ENCODE data around the gene PKNOX1.
"Not testable (repeated sequence)": the region's sequence is repeated elsewhere in the genome, so short reads cannot be mapped to it uniquely, and the experiment has no call there.

Gene PKNOX1

DNA sequence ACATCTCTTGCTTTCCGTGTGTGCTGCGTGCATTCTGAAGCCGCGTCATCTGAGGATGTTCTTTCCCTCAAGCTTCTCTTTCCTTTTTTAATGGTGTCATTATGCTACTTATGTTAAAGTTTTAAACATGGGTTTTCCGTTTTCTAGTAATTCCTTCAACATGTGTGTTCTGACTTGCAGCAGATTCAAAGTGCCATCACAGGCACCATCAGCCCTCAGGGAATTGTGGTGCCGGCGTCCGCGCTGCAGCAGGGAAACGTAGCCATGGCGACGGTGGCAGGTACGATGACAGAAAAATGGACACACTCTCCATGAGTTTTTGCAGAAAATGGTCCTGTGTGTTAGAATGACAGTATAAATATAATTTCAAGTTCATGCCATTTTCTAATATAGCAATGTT lies 42.4 kb downstream of the PKNOX1 start:
- no peak for DNase-seq (ENCODE audit: low read depth in 1 of 2, low spot score in 1 of 2)

DNA sequence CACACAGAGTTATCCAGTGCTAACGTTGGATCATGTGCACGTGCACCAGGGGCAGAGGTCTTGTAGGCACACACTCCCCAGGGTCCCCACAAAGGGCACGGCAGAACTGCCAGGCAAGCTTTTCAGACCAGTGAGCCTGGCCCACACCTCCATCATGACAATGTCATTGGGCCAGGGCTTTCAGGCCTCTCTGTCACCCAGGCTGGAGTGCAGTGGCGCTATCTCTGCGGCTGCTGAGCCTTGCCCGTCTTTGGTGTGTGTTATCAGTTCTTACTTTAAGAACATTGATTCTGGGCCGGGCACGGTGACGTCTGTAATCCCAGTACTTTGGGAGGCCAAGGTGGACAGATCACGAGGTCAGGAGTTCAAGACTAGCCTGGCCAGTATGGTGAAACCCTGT lies 44.2 kb downstream of the PKNOX1 start:
- DNase-seq (ENCODE audit: low read depth in 1 of 2, low spot score in 1 of 2) = no peak

DNA sequence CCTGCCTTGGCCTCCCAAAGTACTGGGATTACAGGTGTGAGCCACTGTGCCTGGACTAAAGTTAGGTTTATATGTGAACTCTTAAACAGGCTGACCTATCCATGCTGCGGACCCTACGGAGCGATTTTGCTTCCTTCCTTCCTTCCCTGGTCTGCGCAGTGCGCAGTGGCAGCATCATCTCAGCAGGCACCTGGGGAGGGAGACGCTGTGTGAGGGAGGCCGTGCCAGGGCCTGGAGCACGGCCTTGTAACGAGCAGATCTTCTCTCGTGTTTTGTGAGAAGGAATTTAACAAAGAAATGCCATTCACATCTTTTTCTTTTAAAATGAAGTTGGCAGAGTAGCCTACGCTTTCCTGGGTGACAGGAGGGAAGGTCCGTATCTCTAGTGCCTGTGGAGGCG lies 45.8 kb downstream of the PKNOX1 start:
- DNase-seq (ENCODE audit: low read depth in 1 of 2, low spot score in 1 of 2) = no peak

DNA sequence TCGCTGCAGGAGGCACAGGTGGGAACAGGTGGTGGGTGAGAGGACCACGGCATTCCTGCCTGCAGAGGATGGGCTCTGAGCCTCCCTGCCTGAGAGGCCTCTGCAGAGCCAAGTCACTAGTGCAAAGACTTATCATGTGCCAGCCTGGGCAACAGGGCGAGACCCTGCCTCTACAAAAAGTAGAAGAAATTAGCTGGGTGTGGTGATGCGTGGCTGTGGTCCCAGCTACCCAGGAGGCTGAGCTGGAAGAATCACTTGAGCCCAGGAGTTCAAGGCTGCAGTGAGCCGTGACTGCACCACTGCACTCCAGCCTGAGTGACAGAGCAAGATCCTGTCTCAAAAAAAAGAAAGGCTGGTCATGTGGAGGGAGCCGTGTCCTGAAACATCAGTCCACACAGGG lies 46.4 kb downstream of the PKNOX1 start:
- DNase-seq (ENCODE audit: low read depth in 1 of 2, low spot score in 1 of 2) = no peak

DNA sequence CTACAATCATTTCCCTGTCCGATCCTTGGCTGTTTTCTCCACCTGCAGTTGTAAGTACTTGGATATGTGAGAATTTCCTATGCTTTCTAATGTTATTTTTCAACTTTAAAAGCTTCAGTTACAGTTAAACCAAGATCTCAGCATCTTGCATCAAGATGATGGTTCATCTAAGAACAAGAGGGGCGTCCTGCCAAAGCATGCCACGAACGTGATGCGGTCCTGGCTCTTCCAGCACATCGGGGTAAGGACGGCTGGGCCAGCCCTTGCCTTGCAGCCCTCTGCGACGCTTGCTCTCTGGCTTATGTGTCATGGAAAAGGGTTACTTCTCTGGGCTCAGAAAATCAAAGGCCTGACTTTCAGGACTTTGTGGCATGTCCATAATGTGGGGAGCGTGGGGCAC lies 46.8 kb downstream of the PKNOX1 start:
- DNase-seq (ENCODE audit: low read depth in 1 of 2, low spot score in 1 of 2) = no peak

DNA sequence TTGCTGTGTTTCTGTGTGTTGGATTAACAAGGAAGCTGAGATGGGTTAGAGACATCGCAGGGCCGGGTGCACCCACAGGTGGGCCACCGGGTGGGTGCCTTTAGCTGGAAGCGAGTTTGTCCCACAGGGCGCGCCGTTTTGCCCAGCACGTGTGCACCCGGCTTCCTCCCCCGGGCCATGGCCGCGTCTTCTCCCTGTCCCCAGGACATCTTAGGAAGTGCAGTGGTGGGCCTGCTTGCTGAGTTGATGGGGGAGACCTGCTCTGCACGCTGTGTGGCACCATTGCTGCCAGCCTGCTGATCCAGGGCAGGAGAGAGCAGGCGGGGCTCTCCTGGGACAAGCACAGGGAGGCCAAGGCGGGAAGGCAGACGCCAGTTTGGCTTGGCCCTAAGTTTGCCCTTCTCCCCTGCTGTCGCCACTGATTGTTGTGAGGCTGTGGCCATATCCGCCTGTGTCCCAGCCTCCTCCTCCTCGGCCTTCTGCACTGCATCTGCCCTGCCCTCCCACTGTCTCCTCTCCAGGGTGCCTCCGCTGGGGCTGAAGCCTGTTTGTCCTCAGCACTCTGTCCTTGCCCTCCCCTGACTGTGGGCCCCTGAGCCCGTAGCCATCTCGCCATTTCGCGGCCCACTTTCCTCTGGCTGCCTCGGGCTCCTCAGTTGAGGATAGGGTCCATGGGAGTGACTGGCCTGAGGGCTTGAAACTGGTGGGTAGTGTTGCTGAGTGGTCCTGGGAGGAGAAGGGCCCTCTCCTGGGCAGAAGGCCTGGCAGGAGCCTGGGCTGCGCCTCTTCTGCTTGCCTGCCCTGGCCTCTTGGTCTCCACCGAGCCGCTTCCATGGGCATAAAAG lies 47.6 kb downstream of the PKNOX1 start:
- DNase-seq (ENCODE audit: low read depth in 1 of 2, low spot score in 1 of 2) = no peak

DNA sequence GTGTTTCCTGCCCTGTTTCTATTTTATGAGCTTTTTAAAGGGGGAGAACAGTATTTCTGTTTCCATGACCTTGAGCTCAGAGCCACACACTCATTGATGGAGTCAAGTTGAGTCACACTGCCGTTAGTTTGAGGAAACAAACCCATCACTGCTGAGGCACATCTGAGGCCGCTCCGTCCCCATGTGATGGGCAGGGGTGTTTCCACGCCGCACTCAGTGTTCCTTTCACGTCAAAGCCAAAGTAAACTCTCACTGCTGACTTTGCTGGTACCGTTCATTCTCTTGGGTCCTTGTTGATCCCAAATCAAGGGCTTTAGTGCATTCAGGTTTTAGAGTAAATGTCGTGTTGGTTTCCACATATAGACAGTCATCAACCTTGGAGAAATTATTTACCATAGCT lies 48.8 kb downstream of the PKNOX1 start:
- DNase-seq (ENCODE audit: low read depth in 1 of 2, low spot score in 1 of 2) = no peak

DNA sequence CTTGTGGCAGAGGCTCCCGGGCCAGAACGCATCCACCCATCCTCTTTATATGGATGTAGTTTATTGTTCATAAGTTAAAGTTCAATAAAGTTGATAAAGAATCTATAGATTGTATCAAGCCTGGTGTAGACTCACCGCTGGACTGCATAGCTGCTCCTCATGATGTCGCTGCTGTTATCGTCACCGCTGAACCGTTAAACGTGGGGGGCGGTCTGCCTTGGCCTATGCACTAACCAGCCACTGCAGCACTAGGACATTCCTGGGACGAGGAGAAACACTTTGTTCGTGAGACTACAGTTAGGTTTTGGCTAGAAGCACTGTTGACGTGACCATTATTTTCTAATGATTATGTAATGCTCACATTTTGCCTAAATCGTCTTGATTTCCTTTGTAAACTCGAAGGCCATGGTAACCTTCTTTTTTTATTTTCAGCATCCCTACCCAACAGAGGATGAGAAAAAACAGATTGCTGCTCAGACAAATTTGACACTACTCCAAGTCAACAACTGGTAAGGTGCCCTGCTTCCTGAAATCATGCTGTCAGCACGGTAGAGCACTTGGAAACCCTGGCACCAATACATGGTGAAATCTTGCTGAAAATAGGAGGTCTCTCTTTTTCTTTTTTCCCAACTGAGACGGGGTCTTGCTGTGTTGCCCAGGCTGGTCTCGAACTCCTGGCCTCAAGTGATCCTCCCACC lies 50.2 kb downstream of the PKNOX1 start:
- no peak for DNase-seq (ENCODE audit: low read depth in 1 of 2, low spot score in 1 of 2)

DNA sequence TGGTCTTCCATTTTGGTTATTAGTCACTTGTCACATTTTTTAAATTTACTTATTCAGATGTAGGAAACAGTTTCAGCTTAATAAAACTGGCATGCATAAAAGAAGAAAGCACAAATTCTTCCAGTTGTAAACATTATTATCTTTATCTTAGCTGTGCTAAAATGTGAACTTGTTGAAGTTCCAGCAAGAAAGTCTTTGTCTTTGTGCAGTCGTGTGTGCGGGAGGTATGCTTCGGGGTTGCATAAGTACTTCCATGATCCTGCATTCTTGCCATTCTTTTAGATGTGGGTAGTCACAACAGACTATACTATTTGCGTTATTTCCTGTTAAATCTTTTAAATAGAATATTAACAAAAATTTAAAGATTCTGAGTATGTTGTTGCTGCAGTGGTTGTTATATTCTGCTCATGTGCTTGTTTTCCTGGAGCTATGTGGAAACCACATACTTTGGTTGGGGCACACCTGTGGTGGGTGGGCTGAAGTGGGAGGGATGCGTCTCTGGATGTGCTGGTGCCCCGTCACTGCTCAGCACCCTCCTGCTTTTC lies 51.3 kb downstream of the PKNOX1 start:
- DNase-seq (ENCODE audit: low read depth in 1 of 2, low spot score in 1 of 2) = no peak

DNA sequence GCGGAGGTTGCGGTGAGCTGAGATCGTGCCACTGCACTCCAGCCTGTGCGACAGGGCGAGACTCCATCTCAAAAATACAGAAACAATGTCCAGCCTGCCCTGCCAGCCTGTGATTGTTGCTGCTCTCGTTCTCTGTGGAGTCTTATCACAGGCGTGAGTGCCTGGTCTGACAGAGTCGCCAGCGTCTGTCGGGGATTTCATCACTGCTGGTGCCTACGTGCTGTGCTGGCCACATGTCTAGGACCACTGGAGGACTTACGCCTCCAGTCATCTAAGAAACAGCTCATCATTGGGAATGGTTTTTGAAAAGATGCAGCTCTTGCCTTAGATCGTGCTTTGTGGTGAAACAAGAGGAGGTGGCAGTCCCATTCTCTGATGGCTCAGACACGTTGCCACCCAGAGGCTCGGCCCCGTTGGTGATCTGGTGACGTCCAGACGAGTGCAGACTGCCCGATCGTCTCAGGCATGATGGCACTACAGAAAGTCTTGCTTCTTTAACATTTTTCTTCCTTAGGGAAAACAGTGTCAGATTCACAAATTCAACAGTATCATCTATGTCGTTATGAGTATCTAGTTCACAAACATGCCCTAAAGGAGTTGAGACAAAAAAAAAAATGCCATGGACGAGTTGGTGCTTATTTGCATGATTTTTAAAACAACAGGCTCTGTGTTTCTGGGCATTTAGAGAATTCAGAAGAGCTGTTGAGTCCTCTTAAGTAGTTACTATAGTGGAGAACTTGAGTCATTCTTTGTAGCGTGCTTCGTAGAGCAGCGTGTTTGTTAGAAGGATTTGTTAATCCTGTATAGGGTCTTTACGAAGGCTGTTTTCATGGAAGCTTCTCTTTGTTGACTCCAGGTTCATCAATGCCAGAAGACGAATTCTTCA lies 53.7 kb downstream of the PKNOX1 start:
- no peak for DNase-seq (ENCODE audit: low read depth in 1 of 2, low spot score in 1 of 2)

DNA sequence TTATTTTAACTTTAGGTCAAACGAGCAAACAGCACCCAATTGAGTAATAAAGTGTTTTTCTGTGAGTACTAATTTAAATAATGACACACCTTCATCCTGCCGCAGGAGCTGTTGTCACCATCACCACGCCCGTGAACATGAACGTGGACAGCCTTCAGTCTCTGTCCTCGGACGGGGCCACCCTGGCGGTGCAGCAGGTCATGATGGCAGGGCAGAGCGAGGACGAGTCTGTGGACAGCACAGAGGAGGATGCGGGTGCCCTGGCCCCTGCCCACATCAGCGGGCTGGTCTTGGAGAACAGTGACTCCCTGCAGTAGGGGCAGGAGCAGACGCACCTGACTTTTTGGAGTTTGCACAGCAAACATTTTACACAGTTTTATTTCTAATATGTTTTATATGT lies 55.4 kb downstream of the PKNOX1 start:
- no peak for DNase-seq (ENCODE audit: low read depth in 1 of 2, low spot score in 1 of 2)

DNA sequence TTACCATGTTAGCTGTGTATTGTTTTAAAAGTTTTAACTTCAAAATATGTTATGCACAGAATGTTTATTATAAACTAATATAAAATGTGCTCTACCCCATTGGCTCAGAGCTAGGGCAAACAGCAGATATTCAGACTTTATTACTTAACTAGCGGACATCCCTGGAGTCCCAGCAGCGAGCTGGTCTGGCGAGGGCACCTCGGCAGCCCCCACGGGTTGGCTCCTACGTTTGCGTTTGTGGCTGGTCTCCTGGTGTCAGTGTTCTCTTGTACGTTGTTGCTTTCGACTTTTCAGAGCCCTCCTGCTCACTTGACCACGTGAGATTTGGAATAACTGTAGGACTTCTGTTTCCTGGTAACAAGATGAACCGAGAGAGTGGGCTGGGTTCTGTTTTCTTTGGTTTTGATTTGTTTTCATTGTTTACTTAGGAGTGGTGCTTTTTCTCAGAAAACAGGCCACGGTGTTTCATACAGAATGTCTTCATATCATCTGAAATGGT lies 56.8 kb downstream of the PKNOX1 start:
- no peak for DNase-seq (ENCODE audit: low read depth in 1 of 2, low spot score in 1 of 2)

DNA sequence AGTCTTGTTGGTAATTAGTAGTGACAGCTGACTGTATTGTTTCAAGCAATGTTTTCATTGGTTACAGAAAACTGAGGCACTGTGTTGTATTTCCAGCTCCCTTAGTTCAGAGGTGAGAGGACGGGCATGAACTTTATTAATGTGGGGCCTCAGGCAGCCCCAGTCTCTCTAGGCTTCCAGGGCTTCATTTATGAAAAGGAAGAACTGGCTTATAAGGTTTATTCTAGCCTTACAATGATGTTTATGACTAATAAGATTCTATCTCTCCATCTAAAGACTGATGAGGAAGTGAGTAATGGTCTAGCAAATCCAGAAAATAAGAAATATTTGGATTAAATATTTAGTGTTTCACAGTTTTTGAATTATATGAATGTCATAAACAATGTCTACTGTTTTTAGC lies 59.7 kb downstream of the PKNOX1 start:
- DNase-seq (ENCODE audit: low read depth in 1 of 2, low spot score in 1 of 2) = no peak

DNA sequence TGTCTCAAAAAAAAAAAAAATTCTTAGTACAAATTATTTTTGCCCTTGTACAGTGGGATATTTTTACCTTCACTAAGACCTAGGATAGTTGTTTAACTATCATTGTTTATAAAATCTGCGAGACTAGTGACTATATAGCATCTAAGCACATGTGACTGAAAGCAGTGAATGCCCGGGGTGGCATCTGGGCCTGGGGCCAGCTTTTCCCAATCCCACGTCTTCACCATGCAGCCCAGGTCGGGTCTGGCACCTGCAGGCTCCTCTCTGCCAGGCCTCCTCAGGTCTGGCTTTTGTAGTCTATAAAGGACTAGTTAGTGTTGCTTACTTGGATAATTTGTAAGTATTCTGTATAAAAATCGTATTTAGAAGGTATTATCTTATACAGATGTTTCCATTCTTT lies 60.5 kb downstream of the PKNOX1 start:
- DNase-seq (ENCODE audit: low read depth in 1 of 2, low spot score in 1 of 2) = no peak

DNA sequence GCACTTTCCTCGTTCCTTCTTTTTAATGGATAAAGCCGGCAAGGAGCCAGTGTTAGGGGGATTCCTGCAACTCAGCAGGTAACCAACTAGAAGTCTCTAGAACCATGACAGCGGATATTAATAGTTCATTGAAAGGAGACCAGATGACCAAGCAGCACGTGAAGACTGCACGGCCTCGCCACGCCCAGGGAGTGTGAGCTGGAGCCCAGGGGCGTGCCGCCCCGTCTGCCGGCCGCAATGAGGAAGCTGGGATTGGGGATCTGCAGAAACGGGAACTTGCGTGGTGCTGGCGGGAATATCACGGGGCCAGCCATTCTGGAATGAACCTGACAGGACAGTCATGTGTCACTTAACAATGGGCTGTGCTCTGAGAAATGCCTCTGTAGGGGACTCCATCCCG lies 62.5 kb downstream of the PKNOX1 start:
- not testable (repeated sequence) for DNase-seq (ENCODE audit: low read depth in 1 of 2, low spot score in 1 of 2)

DNA sequence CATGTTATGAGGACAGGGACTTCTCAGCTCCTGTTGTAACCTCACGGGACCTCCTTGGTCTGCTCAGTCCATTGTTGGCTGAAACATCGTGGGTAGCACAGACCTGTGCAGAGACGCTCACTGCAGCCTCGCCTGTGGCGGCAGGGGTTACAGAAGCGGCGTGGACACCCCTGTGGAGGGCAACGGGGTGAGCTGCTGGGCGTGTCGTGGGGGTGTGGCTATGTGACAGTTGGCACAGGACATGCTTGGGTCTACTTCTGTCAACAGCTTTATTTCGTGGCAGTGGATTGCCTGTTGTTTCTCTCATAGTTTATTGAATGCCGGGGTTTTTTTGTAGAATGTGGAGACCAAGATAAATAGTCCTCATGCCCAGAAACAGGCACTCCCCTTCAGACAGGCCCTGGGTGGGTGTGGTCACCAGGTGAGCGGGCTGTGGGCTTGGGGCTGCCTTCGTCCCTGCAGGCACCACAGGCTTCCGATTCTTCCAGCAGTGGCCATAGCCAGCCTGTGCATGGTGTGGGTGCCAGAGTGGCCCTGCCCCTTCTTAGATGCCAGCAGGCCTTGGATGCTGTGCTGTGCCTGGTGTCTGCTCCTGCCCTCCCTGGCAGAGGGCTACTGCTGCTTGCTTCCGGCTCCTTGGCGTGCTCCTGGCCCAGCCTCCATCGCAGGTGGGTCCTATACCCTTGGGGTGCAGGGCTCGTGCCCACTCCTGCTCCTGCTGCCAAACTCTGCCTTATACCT lies 63.7 kb downstream of the PKNOX1 start:
- DNase-seq (ENCODE audit: low read depth in 1 of 2, low spot score in 1 of 2) = not testable (repeated sequence)

DNA sequence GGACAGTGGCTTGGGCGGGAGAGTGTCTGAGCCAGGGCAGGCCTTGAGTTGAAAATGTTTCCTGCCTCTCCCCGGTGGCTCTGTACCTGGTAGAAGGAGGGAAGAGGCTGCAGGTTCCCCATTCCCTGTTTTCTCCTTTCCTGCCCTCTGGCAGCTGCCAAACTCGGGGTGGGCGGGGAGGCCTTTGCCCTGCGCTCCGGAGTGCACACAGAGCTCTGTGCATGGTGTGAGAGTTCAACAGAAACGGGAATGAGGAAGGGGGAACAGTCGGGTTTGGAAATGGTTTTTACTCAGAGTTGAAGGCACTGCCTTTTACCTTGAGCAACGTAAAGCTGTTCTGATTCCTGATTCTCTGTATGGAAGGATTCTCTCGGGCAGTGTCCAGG lies 64.3 kb downstream of the PKNOX1 start:
- DNase-seq (ENCODE audit: low read depth in 1 of 2, low spot score in 1 of 2) = not testable (repeated sequence)

DNA sequence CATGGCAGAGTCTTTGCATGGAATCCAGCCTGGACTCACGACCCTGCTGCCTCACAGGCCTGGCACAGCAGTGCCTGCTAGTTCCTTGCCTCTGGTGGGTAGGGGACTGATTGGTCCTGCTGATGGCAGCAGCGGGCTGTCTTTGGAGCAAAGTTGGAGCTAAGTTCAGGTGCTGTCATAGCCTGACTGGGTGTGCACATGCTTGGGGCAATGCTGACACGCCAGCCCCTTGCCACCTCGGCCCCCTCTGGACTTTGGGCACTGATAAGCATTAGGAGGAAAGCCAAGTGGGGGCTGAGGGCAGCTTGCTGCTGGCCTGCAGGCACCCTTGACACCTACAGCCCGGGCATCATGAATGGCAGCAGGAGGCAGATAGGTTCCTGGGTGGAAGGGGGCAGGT lies 67.8 kb downstream of the PKNOX1 start:
- DNase-seq (ENCODE audit: low read depth in 1 of 2, low spot score in 1 of 2) = not testable (repeated sequence)

DNA sequence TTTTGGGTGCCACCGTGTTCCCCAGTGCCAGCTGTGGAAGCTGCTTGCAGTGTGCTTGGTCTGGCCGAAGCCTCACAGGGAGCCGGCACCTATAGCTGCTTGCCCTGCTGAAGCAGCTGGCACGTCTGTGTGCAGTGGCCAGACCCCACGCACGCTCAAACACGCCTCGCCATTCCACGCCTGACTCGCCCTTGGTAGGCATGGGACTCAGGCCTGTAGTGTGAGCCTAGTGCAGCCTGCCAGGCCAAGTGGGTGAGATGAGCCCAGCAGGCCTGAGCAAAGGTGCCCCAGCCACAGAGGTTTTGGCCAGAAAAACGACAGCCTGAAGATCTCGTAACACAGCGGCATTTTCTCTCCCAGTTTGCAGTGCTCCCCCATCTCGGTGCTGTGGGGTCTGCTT lies 68.9 kb downstream of the PKNOX1 start:
- not testable (repeated sequence) for DNase-seq (ENCODE audit: low read depth in 1 of 2, low spot score in 1 of 2)

DNA sequence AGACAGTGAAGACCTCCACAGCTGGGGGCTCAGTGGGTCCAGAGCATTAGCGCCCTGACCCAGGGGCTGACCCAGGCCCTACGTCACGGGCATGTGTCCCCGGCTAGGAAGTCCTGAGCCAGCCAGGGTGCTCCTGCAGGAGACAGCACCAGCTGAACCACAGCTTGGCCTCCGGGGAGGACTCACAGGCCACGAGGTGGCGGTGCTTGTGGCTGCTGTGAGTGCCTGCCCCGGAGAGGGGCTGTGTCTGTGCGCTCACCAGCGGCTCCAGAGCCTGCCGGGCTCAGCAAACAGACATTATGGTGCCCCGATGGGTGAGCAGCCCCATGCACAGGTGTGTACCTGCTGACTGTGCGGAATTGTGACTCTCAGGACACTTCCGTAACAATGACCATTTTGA lies 70.2 kb downstream of the PKNOX1 start:
- DNase-seq (ENCODE audit: low read depth in 1 of 2, low spot score in 1 of 2) = not testable (repeated sequence)

Measured in activated CD4-positive, alpha-beta T cell treated with anti-CD3 and anti-CD28 coated beads, Interleukin-2, amount 50 U/mL, for 24 hours (primary cell).